HG03558 (cell line): ENCODE measurements around the gene RARS2.
"Not testable (repeated sequence)": the region's sequence is repeated elsewhere in the genome, so short reads cannot be mapped to it uniquely, and the experiment has no call there.

Experiments
- ATAC-seq: cut with Tn5 transposase; IDR thresholded peaks from one replicate; pipeline ENCODE4 v1.9.1; 2021; ENCODE audit warnings: moderate number of reproducible peaks; ENCODE audit not compliant: unreplicated experiment; ENCODE audit errors: extremely low read depth

The RARS2 gene

DNA sequence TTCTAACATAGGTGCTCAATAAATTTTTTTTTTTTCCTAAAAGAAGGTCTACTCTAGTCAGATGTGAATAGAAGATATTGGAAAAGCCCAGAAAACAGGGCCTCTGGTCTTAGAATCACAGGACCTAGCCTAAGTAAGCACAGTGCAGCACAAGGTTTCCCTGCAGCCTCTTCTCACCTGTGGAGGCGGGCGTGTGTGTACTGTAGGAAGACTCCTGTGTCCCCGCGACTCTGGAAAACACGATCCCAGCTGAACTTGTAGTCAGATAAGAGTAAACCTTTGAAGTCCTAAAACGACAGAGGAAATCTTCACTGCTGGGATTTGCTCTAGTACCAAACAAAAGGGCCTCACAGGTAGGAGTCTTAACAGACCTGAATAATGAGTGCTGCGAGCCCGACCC lies 71.3 kb downstream of the RARS2 start:
- ATAC-seq = no peak

DNA sequence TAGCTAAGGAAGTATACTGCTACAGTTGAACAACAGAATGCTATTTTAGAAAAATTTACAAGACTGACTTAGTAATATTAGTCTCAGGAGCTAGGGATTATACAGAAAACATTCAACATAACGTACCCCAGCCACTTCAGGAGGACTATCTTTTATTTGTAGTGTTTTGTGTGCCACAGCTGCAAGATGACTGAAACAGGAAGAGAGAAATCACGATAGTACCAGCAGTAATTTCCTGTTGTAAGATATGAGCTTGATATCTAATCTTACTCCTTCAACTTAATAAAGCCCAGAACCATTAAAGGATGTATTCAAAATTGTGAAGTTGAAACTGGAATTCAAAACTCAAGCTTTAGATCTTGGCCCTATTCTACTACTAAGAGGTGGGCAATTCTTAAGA lies 75.0 kb downstream of the RARS2 start:
- no peak for ATAC-seq

DNA sequence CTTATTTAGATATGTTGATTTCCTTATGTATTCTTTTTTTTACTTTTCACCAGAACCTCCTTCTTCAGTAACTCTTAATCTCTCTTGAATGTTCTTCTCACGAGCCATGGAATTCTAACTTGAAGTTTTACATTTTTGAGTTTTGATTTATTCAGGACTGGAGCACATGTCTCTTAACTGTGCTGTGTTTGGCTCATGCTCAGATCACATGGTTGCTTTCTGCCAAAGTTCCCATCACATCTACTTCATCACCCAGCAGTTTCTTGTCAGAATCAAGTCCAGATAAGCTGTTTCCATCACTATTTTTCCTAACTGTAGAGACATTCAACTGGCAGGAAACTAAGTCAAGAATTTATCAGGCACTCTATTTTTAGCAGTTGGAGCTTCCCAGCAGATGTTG lies 85.3 kb downstream of the RARS2 start:
- no peak for ATAC-seq

DNA sequence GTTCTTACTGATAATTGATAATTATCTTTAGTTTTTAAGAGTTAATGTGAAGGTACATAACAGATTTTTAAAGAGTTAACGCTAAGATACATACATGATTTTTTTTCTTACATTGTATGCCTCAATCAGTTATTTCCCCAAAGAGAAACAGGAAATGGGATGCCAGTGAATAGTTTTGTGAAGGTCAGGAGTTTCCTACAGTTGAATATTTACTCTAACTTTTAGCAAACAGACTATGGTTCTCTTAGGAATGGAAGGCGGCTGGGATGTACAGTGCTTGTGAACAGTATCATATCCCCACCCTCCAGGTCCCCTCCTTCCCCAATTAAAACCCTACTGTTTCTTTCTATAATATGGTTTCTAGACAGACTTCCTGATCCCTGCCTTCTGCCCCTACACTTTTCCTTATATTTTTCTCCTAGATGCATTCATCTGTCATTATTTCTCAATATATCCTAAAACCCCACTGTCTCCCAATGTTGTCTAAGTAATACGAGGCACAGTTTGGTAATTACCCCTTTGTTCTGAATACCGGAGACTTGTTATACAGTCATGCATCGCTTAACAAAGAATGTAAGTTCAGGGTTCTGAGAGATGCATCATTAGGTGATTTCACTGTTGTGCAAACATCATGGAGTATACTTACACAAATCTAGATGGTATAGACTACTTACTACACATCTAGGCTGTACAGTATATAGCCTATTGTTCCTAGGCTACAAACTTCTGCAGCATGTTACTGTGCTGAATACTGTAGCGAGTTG lies 87.8 kb downstream of the RARS2 start:
- no peak for ATAC-seq

DNA sequence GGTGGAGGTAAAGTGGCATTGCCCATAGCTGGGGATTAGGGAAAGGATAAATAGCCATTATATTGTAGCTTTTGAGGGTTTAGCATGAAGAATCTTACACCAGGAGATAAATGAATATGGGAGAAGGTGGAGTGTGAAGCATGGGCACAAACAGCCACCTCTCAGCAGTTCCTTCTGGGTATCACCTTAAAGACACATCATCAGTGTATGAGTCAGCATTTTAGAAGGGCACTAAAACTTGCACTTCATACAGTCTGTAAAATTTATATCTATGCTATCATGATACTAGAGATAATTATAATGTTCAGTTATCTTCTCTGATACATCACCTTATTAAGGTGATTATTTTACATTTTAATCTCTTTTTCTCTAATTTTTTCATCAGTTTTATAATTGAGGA lies 91.7 kb downstream of the RARS2 start:
- ATAC-seq = no peak

DNA sequence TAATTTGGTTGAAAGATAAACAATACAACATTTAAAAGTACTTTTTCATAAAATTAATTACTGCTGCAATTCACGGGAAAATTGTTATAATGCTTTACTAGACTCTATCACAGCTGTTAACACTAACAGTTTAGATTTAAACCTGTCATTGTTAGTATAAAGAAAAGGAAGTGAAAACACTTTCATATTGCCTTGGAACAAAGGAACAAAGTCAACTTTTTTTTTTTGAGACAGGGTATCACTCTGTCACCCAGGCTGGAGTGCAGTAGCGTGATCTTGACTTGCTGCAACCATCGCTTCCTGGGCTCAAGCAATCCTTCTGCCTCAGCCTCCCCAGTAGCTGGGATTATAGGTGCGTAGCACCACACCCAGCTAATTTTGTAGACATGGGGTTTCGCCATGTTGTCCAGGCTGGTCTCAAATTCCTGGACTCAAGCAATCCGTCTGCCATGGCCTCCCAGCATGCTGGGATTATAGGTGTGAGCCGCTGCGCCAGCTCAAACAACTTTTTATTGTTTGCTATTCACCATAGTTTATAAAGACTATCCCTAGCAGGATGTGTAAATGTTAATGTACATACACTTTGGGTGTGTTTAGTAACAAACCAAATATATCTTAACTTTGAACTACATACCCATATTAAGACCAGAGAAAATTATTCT lies 94.9 kb downstream of the RARS2 start:
- ATAC-seq = no peak

DNA sequence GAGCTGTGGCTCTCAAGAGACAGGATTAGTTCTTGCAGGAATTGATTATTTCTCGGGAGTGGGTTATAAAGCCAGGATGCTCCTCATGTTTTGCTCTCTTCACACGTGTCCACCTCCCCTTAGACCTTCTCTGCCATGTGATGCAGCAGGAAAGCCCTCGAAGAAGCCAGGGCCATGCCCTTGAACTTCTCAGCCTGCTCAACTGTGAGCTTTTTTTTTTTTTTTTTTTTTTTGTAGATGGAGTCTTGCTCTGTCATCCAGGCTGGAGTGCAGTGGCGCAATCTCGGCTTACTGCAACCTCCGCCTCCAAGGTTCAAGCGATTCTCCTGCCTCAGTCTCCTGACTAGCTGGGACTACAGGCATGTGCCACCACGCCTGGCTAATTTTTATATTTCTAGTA lies 100.5 kb downstream of the RARS2 start:
- not testable (repeated sequence) for ATAC-seq

DNA sequence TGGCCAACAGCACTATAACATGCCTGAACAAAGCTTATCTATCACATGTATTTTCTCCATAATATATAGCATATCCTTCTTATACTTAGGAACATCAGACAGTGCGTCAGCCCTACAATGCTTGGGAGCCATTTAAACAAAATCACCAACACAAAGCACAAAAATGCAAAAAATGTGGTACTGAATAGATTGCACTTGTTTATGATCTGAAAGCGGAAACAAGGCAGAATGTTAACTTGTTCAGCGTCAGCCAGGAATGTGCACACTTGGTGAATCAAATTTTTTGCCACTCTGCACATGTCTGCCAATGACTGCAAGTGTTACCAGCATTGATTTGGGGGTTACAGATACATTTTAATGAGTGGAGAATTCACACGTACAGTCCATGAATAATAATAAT lies 102.2 kb downstream of the RARS2 start:
- ATAC-seq = no peak

DNA sequence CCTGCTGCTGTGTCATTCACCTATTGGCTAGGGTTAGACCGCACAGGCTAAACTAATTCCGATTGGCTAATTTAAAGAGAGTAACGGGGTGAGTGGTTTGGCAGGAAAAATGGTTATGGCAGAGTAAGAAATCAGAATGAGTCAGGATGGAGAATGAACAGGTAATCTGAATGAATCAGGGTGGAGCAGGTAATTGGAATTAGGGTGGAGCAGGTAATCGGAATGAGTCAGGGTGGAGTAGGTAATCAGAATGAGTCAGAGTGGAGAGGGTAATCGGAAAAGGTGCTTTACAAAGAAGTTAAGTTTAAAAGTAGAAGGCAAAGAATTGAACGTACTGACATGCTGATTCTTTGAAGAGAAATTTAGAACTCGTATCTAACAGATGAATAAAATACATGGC lies 105.3 kb downstream of the RARS2 start:
- no peak for ATAC-seq

DNA sequence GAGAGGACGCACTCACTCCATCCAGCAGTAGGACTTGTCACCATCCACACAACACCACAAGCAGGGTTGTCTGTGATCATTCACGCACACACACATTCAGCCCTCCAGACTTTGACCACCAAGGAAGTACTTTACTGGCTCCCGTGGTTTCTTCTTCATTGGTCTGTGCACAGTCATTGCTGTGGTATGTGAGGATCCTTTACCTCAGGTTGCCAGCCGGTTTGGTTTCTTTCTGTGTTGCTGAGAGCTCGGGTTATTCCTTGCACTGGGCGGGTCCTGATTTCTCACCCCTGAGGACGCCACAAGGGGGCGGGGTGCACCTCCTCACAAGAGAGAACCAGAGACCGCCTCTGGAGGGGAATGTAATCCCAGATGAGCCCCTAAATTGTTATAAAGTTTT lies 105.9 kb downstream of the RARS2 start:
- ATAC-seq = no peak

DNA sequence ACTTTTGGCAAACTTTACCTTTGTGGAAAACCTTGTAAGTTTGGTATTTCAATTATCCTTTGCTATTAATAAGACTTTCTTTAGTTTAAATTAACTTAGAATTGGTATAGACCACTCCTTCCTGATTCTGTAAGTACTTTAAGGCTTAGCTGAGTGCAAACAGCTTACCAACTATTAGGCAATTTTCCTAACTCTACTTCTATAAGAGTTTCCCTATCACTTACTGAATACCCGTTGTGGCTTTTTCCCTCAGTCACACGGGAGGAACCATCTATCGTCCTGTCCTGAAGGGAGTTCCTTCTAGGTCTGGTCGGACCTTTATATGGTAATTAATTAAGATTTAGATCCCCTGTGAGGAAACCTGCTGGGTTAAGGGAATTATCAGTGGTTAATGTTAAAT lies 107.4 kb downstream of the RARS2 start:
- ATAC-seq = no peak

DNA sequence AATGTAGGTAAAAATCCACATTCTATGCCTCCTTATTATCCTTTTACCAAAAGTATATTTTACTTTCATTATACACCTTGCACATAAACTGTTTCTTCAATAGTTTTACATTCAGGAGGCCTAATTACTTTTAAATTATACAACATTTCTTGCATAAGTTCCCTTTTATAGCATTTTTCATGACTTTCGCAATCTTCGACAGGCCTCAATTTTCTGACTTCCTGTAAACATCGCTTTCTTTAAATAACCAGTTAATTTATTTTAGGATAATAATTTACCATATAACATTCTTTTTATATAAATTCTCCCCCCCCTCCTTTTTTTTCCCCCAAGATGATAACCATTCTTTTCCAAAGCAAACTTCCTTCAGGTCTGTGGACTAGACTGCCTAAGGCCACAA lies 107.9 kb downstream of the RARS2 start:
- no peak for ATAC-seq

DNA sequence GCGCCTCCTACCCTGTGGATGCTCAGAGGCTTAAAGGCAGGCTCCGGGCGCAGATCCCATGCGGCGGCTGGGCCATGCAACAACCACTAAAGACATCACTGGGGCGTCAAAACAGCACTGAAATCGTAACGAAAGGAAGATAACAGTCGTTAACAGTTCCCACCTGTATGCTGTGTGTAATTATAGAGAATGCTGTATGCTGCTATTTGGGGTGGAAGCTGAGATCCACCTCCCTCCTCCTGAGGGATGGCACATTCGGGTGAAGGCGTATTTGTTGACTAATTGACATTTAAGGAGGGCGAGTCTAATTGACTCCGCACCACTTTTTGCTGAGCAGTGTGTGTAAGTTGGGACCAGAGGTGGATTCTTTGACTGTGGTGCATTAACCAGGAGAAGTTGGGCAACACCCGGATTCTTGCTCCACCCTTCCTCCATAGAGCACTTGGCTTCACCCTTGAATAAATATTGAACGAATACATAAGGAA lies 116.3 kb downstream of the RARS2 start:
- ATAC-seq = peak; percentile 35

DNA sequence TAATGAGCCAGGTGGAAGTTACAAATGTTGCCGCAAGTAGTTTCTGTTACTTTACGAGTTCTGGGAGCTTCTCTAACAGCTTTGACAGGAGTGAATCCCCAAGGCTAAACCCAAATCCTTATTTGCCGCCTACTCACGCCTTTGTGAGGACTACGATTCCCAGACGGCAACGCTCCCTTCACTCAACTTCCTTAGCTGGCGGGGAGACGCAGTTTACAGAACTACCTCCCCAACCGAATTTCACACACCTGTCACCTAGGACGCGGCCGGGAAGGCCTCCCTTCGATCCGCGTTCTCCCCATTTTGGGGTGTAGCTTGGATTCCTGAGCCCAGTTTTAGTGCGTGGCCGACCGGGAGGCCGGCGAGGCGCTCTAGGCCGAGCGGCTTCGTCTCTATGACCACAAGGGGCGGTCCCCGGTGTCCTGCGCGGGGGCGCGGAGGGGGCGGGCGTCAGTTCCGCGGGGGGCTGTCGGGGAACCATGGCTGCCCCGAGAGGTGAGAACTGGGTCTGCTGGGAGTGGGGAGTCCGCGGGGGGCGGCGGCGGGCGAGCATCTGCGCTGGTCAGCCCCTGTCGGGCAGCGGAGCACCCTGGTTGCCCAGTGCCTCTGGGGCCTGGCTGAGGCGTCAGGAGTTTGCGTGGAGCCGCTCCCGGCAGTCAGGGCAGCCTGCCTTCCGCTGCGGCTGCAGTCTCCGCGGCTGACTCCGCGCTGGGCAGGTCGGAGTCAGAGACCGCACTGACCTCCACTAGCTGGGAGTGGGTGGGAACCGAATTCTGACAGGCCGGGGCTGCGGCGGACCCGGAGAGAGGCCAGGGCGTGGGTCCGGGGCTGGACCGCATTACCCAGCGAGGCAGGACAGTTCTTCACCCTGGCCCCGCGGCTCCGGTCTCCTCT lies 117.0 kb downstream of the RARS2 start, which contains the start of gene SLC35A1:
TSS of gene SLC35A1 (plus strand) at position 450 of the 894 bp plus-strand sequence. CDS start at position 480, 30 bp downstream.
- ATAC-seq = peak; percentile 77

DNA sequence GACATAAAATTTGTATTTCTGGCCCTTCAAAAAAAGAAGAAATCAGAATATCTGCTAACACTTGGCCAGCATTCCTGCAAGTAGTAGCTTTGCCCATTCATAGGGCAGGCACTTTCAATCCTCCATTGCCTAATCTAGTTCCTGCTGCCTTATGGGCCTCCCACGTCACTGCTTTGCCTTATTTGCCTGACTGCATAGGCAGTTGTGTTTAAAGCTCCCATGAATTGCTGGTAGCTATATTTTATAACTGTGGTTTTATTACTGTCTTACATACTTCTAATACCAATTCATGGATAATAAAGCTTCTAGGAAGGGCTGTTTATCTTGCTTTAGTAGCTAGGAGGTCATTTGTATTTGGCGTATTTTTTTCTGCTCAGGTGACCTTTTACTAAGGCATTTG lies 124.7 kb downstream of the RARS2 start:
- ATAC-seq = no peak
